Measurements from ENCODE around the gene PAFAH2.

The PAFAH2 gene

DNA sequence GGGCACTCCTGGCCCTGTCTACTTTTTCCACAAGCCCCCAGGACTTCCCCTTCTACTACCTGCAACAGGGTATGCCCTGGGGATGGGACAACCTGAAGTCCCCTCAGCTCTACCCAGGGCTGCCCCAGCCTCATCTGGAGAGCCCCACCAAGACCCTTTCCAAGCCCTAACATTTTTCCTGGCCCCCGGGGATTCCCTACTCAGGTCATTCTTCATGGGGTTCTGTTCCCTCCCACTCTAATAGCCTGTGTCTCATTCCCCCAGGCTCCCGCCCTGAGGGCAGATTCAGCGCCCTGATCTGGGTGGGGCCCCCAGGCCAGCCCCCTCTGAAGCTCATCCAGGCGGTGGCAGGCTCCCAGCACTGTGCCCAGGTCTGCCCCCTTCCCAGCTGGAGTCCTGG is 33.3 kb upstream of the PAFAH2 start:
- FAIRE-seq: no peak

DNA sequence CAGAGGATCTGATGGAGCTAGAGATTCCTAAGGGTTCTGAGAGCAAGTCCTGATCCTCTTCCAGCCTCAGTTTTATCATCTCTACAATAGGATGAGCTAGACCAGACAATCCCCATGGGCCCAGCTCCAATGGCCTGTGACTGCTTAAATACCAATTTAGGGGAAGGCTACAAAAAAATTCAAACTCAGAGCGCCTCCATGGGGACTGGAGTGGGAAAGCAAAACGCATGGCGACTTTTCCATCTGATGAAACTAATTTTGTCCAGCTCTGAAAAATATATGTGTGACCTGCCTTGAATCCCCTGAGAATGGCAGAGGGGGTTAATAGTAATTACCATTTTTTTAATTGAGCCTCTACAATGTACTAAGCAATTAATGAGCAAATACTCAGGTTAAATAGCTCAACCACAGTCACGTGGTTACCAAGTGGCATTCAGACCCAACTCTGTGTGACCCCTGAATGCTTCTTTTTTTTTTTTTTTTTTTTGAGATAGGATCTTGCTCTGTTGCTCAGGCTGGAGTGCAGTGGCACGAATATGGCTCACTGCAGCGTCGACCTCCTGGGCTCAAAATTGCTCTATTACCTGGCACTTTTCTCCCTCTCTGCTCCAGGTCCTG is 32.1 kb upstream of the PAFAH2 start:
- no peak for FAIRE-seq

DNA sequence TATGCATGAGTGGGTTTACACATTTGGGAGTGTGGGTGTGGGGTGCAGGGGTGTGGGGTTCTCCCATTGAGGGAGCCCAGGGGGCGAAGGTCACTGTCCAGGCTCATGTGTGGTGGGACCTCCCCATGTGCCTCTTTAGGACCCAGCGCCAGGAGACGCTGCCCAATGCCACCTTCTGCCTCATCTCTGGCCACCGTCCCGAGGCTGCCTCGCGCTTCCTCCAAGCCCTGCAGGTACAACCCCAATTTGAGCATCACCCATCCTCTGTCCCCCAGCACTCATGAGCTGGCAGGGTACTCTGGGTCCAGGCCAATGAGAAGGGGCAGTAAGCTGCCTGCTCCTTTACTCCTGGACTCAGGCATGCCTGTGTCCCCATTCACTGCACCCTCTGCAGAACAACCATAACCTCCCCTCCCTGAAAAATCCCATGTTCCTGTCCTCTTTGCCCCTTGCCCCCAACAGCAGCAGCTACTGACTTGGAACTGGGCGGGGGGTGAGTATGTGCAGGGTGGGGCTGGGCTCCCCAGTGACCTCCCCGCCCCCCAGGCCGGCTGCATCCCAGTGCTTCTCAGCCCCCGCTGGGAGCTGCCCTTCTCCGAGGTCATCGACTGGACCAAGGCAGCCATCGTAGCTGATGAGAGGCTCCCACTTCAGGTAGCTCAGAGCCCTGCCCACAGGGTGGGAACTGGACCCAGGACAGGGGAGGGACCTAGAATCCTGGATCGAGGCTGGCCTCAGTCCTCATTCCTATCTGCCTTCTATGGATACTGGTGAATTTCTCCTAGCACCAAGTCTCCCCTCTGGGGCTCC is 31.4 kb upstream of the PAFAH2 start:
- no peak for FAIRE-seq

DNA sequence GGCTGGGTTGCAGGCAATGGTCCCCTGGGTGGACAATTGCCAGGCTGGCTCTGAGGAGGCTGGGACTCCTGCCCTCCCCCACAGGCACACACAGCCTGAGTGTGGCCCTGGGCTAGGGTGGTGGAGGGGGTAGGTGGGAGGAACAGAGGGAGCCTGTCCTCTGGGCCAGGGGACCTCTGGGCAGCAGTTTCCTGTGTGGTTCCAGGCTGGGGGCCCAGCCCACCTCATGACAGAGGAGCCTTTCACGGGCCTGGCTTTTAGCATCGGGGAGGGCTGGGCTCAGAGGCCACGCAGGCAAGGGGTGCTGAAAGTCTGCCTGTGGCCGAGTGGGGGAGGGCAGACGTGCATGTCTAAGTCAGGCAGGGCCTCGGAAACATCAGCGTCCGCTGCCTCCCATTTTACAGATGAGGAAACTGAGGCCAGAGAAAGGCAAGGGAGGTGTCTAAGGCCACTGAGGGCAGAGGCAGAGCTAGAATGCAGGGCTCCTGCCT is 30.7 kb upstream of the PAFAH2 start:
- no peak for FAIRE-seq

DNA sequence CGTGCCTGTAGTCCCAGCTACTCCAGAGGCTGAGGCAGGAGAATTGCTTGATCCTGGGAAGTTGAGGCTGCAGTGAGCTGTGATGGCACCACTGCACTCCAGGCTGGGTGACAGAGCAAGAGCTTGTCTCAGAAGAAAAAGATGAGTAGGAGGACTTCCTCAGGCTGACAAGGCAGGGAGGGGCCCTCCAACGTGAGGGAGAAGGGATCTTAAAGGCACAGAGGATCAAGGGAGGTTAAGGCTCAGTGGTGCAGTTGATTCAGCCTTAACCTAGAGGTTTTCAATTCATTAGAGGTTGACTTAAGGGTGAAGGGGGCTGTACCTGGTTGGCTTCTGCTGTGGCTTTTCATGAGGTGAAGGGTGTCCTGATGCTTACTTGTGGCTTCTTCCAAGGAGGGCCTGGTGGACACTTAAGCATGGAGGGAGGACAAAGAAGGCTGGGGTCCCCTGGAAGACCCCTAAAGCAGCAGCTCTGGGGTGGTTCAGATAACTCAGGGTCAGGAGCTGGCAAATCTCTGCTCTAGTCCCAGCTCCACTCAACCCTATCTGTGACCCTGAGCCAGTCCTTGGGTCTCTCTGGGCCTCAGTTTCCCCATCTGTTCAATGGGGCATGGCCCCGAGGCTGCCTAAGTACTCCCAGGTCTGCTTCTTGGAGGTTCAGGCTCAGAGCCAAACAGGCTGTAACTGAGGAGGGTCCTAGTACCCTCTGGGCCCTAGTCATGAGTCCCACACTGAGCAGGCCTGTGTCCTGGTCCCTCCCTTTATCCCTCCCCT is 30.0 kb upstream of the PAFAH2 start:
- no peak for FAIRE-seq

DNA sequence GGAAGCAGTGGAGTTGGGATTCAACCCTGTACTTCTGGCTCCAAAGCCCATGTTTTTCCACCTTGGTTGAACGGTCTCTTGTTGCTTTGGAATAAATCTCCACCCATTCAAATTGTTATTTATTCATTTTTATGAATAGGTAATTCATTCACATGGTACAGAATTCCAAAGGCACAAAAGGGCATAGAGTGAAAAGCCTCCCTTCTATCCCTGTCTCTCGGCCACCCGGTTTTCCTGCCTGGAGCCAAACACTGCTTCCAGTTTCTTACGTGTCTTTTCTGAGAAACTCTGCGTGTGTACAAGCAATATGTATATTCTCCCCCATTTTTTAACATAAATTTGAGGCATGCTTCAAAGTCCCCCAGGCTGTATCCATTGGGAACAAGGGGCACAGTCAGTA is 27.7 kb upstream of the PAFAH2 start:
- no peak for FAIRE-seq

DNA sequence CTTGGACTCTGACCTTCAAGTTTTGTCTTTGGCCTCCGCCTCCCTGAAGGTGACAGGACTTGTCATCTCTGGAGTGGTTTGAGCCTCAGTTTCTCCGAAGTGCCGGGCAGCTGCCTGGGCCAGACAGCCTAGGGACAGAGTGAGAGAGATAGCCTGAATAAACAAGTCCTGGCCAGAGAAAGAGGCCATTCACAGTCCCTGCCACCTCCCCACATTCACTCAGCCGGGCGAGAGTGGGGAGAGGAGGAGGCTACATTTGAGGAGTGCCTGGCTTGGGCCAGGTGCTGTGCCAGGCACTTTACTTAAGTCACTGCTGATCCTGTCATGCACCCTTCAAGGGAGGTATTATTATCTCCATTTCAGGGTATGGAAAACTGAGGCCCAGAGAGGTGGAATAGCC is 27.2 kb upstream of the PAFAH2 start:
- no peak for FAIRE-seq

DNA sequence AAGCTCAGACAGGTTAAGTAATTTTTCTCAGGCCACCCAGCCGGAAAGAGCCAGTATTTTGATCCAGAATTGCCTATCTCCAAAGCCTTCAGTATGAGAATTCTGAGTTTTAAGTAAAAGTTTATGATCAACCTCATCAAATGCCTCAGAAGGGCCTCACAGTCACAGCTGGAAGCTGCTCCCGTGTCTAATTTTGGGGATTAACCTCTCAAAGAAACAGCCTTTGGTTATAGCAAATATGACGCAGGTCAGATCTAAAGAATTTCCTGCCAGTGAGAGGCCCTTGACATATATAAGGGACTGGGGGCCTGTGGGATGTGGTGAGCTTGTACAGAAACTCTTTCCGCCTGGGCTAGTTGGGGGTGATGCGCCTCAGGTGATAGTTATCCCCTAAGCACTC is 26.0 kb upstream of the PAFAH2 start:
- FAIRE-seq: no peak

DNA sequence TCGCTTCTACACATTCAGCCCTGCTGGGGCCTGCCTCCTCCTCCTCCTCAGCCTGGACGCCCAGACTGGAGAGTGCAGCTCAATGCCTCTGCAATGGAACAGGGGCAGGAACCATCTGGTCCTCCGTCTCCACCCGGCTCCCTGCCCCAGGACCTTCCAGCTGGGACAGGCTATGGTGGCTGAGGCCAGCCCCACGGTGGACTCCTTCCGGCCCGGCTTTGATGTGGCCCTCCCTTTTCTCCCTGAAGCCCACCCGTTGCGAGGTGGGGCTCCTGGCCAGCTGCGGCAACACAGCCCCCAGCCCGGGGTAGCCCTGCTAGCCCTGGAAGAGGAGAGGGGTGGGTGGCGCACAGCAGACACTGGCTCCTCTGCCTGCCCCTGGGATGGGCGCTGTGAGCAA is 25.1 kb upstream of the PAFAH2 start:
- FAIRE-seq: no peak

DNA sequence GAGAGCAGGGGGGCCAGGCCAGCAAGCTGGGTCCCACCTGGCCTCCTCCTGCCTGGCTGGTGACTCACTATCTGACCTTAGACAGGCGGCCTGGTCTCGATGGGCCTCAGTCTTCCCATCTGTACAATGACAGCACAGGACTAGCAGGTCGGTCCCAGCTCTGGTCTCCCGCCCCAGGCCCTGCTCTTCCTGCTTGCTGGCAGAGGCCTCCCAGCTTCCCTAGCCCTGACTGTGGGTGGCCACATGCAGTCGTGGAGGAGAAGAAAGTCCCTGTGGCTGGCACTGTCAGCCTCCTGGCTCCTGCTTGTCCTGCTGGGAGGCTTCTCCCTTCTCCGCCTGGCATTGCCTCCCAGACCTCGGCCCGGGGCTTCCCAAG is 24.5 kb upstream of the PAFAH2 start:
- FAIRE-seq: no peak

DNA sequence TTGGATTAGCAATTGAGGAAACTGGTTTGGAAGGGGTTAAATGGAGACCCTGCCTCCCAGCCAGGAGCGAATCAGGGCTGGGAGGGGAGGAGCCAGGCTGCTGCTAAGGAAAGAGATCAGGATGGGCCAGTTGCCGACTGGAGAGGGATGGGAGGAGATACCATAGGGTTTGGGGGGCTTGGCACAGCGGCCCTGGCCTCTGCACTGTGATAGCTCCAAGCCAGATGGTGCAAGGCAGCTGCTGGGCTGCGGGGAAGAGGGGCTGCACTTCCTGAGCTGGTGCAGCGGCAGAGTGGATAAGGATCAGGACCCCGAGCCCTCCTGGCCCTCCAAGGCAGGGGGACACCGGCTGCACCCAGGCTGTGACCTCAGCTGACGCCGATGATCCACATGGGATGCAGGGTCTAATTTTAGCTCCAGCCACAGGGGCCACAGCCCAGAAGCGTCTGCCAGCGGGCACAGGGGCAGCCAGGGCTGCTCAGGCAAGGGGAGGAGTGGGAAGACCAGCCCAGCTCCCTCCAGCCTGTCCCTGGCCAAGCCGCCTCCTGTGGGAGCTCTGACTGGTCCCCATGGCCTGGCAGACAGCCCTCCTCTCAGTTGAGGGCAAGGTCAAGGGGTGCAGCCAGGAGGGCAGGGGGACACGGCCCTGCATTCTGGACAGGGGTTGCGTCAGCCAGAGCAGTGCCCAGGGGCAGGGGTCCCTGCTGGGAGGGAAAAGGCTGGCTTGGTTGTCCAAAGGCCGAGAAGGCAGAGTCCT is 24.0 kb upstream of the PAFAH2 start, which contains the start of gene EXTL1:
Gene EXTL1, plus strand, starts transcription at position 129 of the 757 bp plus-strand sequence. CDS start 872 bp downstream, outside the sequence.
- FAIRE-seq: no peak

DNA sequence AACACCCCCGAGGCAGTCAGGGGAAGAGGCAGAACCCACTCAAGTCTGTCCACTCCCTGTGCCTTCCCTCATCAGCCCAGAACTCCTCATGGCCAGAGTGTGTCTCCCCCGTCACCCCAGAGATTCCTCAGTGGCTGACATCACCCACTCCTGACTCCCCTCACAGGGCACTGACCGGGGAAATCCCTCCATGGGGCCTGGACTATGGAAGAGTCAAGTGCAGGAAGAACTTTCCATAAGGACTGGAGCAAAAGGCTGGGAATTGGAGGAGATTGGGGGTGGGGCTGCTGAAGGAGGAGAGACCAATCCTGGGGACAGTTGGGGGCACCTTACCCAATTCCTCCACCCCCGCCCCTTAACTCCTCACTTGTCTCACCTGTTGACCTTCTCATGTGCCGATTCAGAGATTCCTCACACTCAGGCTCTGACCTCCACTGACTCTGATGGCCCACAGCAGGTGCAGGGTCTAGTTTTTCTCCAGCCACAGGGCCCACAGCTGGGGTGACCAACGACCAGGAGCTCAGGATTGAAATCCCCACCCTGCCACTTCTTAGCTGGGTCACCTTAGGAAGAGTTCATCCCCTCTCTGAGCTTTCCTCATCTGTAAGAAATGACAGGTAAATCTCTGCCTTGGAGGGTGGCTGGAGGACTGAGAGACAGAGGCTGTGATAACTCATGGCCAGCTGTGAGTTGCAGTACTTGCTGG is 23.2 kb upstream of the PAFAH2 start:
- FAIRE-seq: no peak

DNA sequence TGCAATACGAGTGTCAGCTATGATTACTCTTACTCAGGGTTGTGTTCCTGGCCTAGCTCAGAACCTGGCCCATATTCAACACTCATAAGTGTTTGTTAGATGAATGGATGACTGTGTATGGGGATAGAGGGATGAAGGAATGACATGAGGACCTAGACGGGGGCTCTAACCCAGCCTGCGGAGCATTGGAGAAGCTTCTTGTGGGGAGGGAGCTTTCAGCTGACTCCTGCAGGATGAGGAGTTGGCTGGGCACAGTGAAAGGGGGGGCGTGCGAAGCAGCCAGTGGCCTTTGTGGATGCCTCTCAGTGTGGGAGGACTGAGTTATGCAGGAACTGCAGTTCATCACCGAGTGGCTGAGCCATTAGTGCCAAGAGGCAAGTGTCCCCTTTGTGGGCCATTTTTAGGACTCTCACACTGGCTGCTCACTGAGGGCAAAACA is 22.5 kb upstream of the PAFAH2 start:
- no peak for FAIRE-seq

DNA sequence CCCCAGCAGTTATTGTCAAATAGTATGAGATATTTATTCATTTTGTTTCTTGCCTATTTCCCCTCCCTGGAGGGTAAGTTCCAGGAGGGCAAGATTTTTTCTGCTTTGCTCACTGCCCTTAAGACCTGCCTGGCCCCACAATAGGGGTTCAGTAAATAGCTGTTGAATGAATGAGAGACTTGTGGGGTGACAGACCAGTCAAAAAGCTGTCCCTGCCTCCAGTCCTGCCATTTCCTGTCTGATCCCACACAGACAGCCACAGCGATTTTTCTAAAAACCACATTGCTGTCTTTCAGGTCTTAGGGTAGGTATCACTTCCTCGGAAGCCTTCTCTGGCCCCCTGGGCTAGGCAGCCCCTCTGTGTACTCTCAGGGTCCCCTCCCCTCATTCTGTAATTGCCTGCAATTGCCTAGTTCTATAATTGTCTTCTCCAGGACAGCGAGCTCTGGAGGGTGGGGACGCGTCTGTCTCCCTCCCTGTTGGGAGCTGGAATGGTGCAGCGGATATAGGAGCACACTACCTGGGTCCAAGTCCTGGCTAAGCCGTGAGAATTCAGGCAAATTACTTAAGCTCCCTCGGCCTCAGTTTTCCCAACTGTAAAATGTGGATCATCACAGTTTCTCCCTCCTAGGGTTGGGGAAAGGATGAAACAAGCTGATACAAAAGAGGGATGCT is 21.9 kb upstream of the PAFAH2 start:
- no peak for FAIRE-seq

DNA sequence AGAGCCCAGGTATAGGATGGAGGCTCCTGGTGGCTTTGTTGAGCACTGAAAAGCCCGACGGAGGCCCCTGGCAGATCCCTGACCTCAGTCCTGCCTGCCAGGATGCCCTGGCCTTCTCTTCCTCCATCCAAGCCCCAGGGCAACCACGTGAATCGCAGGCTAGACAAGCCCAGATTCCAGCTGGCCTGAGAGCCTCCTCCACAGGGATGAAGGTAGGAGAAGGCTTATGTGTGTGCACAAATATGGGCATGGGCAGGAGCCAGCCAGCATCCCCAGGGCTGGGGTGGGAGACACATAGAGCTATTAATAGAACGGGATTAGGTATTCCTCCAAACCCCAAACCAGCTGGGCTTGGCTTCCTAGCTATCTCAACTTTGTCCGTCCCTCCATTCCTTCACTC is 19.7 kb upstream of the PAFAH2 start:
- no peak for FAIRE-seq

DNA sequence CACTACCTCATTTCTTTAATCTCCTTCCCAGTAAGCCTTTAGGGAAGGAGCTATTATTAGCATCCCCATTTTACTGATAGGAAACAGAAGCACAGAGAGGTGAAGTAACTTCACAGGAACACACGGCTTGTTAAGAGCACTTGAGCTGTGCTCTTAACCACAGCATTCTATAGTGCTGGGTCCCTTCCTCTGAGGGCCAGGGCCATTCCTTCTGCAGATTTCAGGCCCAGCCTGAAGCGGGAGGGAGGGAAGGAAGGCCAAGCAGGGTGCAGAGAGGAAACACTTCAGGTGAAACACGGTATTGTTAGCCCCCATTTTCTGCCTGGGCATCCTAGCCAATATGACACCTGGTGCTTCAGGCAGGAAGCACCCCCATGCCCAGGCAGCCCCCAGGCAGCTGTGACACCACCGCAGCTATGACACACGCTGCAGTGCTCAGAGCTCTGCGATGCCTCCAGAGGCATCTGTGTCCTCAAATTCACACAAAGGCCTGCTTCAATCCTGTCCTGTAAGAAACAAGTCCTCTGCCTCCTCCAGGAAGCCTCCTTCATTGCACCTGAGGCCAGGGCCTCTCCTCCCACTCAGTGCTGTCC is 19.2 kb upstream of the PAFAH2 start:
- no peak for FAIRE-seq

DNA sequence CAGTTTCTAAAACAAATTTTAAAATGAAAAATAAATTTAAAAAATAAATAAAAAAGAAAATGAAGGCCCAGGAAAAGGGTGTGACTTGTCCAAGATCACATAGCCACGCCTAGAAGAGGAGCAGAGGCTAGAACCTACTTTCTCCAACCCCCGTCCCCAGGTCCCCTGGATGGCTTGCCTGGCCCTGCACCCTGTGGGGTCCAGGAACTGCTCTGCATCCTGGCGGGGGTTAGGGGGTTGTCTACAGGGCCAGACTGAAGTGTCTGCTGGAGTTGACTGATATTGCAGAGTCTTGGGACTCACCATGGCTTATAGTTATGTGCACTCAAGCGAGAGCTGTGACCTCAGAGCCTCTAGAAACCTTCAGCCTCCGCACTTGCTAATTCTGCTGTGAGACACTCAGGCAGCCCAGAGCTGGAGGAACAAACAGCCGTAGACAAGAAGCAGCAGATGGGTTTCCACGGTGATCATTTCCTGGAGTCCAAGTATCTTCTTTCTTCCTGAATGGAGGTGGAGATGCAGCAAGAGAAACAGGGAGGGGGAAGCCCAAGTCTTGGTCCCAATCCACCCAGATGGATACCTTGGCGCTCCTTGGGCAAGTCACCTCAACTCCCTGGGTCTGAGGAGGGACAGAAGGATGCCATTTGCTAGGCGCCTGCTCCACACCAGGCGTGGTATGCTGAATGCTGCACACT is 18.5 kb upstream of the PAFAH2 start:
- FAIRE-seq: no peak

DNA sequence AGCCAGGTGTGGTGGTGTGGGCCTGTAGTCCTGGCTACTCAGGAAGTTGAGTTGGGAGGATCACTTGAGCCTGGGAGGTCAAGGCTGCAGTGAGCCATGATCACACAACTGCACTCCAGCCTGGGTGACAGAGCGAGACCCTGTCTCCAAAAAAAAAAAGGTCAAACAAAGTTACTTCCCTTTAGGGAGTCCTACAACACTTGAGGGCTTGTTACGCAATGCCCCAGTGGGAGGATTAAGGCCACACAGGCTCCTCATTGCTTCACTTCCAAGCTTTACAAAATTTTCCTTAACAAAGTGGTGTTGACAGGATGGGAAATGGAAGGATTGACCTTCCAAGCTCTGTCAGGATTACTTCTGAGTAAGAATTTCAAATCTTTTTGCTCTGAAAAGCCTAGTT is 17.5 kb upstream of the PAFAH2 start:
- FAIRE-seq: no peak

DNA sequence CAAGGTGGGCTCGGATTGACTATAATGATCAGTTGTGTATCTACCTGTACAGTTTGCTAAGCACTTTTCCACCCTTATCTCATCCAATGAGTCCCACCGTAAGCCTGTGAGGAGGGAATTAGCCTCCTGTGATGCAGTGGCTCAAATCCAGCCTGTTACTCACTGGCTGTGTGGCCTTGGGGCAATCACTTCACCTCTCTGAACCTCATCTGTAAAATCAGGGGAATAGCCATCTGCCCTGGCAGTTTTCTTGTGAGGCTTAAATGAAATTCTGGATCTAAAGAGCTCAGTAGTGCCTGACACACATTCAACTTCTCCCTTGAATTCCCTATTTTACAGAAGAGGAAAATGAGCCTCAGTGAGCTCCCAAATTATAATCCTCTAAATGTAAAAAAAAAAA is 16.3 kb upstream of the PAFAH2 start:
- FAIRE-seq: no peak

DNA sequence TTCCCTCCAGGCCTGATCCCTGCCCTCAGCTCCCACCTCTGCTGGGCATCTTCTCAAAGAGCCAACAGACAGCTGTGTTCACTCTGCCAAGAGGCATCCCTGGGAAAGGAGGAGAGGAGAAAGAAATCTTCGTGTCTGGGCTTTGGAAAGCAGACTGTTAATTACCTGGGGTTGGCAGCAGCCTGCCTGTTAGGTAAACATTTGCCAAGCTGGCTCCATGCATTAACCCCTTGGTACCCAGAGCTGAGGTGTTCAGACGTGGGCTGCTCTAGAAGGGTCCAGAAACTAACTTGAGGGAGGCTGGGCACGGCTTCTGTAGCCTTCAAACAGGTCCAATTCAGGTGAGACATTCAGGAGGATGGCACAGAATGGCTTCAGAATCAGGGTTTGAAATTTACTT is 15.0 kb upstream of the PAFAH2 start:
- FAIRE-seq: no peak

DNA sequence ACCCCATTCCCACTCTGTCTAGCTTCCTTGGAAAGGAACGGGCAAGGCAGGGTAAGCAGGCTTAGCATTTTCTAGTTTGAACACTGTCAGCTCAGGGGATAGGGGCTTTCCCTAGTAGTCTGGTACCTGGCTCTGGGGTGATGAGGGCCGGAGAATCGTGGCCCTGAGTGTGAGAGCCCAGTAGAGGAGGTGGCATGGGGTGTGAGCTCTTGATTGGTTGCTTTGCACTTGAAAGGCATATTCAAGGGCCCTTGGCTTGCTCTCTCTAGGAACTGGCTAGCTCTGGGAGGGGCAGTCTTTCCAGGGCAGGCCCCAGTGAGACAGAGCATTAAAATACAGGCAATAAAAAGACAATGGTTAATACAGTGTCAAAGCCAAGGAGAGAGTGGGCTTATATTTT is 13.0 kb upstream of the PAFAH2 start:
- FAIRE-seq: no peak
